WTC11 (cell line): ENCODE results near the gene RBM20.

ENCODE experiments used
- TCF7 ChIP-seq: sonication (generic); formaldehyde crosslinking; IDR thresholded peaks from 2 replicates; pipeline ENCODE4 v1.8.0; 2022; ENCODE audit warnings: mild to moderate bottlenecking, low read depth, missing genetic modification reagents, moderate library complexity
- TF ChIP-seq, protein P1 (sequence below): sonication (generic); formaldehyde crosslinking; IDR thresholded peaks from 2 replicates; pipeline ENCODE4 v1.8.1; 2022; ENCODE audit warnings: low read depth, mild to moderate bottlenecking, moderate library complexity, missing genetic modification reagents, borderline replicate concordance
- TF ChIP-seq, protein P2 (sequence below): fragments of 200-600 bp; IDR thresholded peaks from 2 replicates; pipeline ENCODE4 v1.8.0; 2022; ENCODE audit warnings: antibody characterized with exemption
- TF ChIP-seq, protein P3 (sequence below): sonication (generic); formaldehyde crosslinking; IDR thresholded peaks from 2 replicates; pipeline ENCODE4 v1.8.1; 2023; ENCODE audit warnings: mild to moderate bottlenecking, missing genetic modification reagents

DNA sequence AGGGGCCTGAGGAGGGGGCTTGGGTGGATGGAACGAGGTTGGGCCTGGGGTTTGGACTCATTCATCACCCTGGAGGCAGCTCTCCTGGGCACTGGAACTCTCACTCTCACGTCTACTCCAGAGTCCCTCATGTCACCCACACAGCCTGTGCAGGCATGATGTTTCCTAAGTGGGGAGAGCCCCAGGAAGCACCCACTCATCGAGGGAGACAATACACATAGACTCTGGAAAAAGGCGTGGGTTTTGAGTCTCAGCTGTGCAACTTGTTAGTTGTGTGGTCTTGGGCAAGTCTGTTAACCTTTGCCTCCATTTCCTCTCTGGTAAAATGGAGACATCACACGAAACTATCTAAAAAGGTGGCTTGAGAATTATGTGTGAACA is 25.9 kb upstream of the RBM20 start:
- no peak for TF ChIP-seq TCF7 (CRISPR knock-in tag)
- TF ChIP-seq, protein P1, sequence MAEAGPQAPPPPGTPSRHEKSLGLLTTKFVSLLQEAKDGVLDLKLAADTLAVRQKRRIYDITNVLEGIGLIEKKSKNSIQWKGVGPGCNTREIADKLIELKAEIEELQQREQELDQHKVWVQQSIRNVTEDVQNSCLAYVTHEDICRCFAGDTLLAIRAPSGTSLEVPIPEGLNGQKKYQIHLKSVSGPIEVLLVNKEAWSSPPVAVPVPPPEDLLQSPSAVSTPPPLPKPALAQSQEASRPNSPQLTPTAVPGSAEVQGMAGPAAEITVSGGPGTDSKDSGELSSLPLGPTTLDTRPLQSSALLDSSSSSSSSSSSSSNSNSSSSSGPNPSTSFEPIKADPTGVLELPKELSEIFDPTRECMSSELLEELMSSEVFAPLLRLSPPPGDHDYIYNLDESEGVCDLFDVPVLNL (CRISPR knock-in tag) = no peak
- TF ChIP-seq, protein P2, sequence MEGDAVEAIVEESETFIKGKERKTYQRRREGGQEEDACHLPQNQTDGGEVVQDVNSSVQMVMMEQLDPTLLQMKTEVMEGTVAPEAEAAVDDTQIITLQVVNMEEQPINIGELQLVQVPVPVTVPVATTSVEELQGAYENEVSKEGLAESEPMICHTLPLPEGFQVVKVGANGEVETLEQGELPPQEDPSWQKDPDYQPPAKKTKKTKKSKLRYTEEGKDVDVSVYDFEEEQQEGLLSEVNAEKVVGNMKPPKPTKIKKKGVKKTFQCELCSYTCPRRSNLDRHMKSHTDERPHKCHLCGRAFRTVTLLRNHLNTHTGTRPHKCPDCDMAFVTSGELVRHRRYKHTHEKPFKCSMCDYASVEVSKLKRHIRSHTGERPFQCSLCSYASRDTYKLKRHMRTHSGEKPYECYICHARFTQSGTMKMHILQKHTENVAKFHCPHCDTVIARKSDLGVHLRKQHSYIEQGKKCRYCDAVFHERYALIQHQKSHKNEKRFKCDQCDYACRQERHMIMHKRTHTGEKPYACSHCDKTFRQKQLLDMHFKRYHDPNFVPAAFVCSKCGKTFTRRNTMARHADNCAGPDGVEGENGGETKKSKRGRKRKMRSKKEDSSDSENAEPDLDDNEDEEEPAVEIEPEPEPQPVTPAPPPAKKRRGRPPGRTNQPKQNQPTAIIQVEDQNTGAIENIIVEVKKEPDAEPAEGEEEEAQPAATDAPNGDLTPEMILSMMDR = no peak
- TF ChIP-seq, protein P3, sequence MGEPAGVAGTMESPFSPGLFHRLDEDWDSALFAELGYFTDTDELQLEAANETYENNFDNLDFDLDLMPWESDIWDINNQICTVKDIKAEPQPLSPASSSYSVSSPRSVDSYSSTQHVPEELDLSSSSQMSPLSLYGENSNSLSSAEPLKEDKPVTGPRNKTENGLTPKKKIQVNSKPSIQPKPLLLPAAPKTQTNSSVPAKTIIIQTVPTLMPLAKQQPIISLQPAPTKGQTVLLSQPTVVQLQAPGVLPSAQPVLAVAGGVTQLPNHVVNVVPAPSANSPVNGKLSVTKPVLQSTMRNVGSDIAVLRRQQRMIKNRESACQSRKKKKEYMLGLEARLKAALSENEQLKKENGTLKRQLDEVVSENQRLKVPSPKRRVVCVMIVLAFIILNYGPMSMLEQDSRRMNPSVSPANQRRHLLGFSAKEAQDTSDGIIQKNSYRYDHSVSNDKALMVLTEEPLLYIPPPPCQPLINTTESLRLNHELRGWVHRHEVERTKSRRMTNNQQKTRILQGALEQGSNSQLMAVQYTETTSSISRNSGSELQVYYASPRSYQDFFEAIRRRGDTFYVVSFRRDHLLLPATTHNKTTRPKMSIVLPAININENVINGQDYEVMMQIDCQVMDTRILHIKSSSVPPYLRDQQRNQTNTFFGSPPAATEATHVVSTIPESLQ (CRISPR knock-in tag) = no peak
